ENCODE results near the gene LSP1. TPM values are rescaled to one million over a fixed set of nuclear protein-coding genes. Genes with fewer than 3 reads are reported as not detected.
A peak's percentile ranks its signal among the peaks of the same experiment; 100 is the strongest.

Gene LSP1
- total and polyA plus RNA-seq, 2 of the 13 experiments (the other 11 are each of a cell fraction or from before 2014, with no cell fraction given), result 0.59 to 1.00 TPM

- TF ChIP-seq ZNF639 (CRISPR knock-in tag; conservative IDR thresholded peaks at IDR 0.05), result no peak
- peak; percentile 49; the same call in 1 of the 2 replicates for TF ChIP-seq MED13 (CRISPR knock-in tag; IDR thresholded peaks at IDR 0.05)
- no peak for TF ChIP-seq ZNF75D (CRISPR knock-in tag; IDR thresholded peaks at IDR 0.05; ENCODE audit: borderline replicate concordance)
- no peak for TF ChIP-seq ZUFSP (CRISPR knock-in tag; IDR thresholded peaks at IDR 0.05; ENCODE audit: borderline replicate concordance)
- no peak for TF ChIP-seq TBP (CRISPR knock-in tag; IDR thresholded peaks at IDR 0.05)
- TF ChIP-seq FOXJ3 (CRISPR knock-in tag; IDR thresholded peaks at IDR 0.05; ENCODE audit: borderline replicate concordance), result 0 out of 2 replicates have a peak, but pooled peaks have one; percentile 35
- TF ChIP-seq AKAP8 (CRISPR knock-in tag; IDR thresholded peaks at IDR 0.05), result no peak
- peak; percentile 68 for TF ChIP-seq HNF4A (CRISPR knock-in tag; IDR thresholded peaks at IDR 0.05)
- no peak for TF ChIP-seq GATA4 (IDR thresholded peaks at IDR 0.05; ENCODE audit: borderline replicate concordance, low read depth)
- TF ChIP-seq CERS6 (CRISPR knock-in tag; IDR thresholded peaks at IDR 0.05), result 0 out of 2 replicates have a peak, but pooled peaks have one; percentile 27
- peak; percentile 44; the same call in 1 of the 2 replicates for TF ChIP-seq ZNF777 (CRISPR knock-in tag; IDR thresholded peaks at IDR 0.05)
- TF ChIP-seq ATRX (CRISPR knock-in tag; IDR thresholded peaks at IDR 0.05; ENCODE audit: borderline replicate concordance), result no peak
- TF ChIP-seq STAT5B (CRISPR knock-in tag; IDR thresholded peaks at IDR 0.05), result no peak
- no peak for TF ChIP-seq ZNF674 (CRISPR knock-in tag; IDR thresholded peaks at IDR 0.05; ENCODE audit: low read depth)
- no peak for TF ChIP-seq ZNF326 (CRISPR knock-in tag; IDR thresholded peaks at IDR 0.05; ENCODE audit: borderline replicate concordance)
- no peak for TF ChIP-seq NFKBIZ (CRISPR knock-in tag; IDR thresholded peaks at IDR 0.05)
- no peak; the same call in 1 of the 2 replicates for TF ChIP-seq HNF4G (IDR thresholded peaks at IDR 0.05; ENCODE audit: borderline replicate concordance, low read depth, low read length)
- TF ChIP-seq HNF4G (CRISPR knock-in tag; IDR thresholded peaks at IDR 0.05; ENCODE audit: borderline replicate concordance, low read depth), result no peak
- no peak for TF ChIP-seq HOXA9 (CRISPR knock-in tag; IDR thresholded peaks at IDR 0.05; ENCODE audit: borderline replicate concordance)
- TF ChIP-seq SMAD3 (CRISPR knock-in tag; IDR thresholded peaks at IDR 0.05), result peak; percentile 35; the same call in 1 of the 2 replicates
- peak; percentile 52 for TF ChIP-seq ISL2 (CRISPR knock-in tag; IDR thresholded peaks at IDR 0.05)
- TF ChIP-seq ZNF251 (CRISPR knock-in tag; IDR thresholded peaks at IDR 0.05), result no peak
- TF ChIP-seq MIER2 (CRISPR knock-in tag; IDR thresholded peaks at IDR 0.05), result 0 out of 2 replicates have a peak, but pooled peaks have one; percentile 29
- peak; percentile 86; the same call in 1 of the 2 replicates for TF ChIP-seq ZNF136 (CRISPR knock-in tag; IDR thresholded peaks at IDR 0.05; ENCODE audit: low read depth)
- no peak for TF ChIP-seq KDM5A (IDR thresholded peaks at IDR 0.05; ENCODE audit: borderline replicate concordance, low read length)
Measured at GRCh38 chr11:1825039-1825740, 27.7 kb upstream of the LSP1 start (continued).

Data from HepG2 (cell line).